Smooth muscle cell (in vitro differentiated cells): ENCODE measurements around the gene PXT1. TPM values are rescaled to one million over a fixed set of nuclear protein-coding genes. Genes with fewer than 3 reads are reported as not detected.

ENCODE experiments used
- DNase-seq: peaks from one replicate; lab custom pipeline; 2025; ENCODE audit not compliant: unreplicated experiment; lab: John Stamatoyannopoulos, UW
- H2AFZ ChIP-seq: fragments of 200-600 bp; sonication (generic); 2 replicates; pipeline ENCODE4 v1.6.0; 2016; ENCODE audit warnings: antibody characterized with exemption, low read depth, mild to moderate bottlenecking
- H3F3A ChIP-seq: fragments of 200-600 bp; sonication (generic); 2 replicates; pipeline ENCODE4 v1.6.0; 2017; ENCODE audit warnings: antibody characterized with exemption, low read depth
- H3K27ac ChIP-seq: fragments of 200-600 bp; sonication (generic); 2 replicates; pipeline ENCODE4 v1.5.1; 2016; ENCODE audit warnings: low read depth, mild to moderate bottlenecking
- H3K27me3 ChIP-seq: fragments of 200-600 bp; sonication (generic); 2 replicates; pipeline ENCODE4 v1.6.1; 2016; ENCODE audit warnings: low read depth, mild to moderate bottlenecking
- H3K36me3 ChIP-seq: fragments of 200-600 bp; sonication (generic); 2 replicates; pipeline ENCODE4 v1.5.1; 2016; ENCODE audit warnings: low read depth
- H3K4me1 ChIP-seq: fragments of 200-600 bp; sonication (generic); 2 replicates; pipeline ENCODE4 v1.5.1; 2016; ENCODE audit warnings: low read depth
- H3K4me2 ChIP-seq: fragments of 200-600 bp; sonication (generic); 2 replicates; pipeline ENCODE4 v1.6.0; 2016; ENCODE audit warnings: mild to moderate bottlenecking
- H3K4me3 ChIP-seq: fragments of 200-600 bp; sonication (generic); 2 replicates; pipeline ENCODE4 v1.5.1; 2016; ENCODE audit warnings: mild to moderate bottlenecking
- H3K79me2 ChIP-seq: fragments of 200-600 bp; sonication (generic); 2 replicates; pipeline ENCODE4 v1.6.0; 2016; ENCODE audit warnings: low read depth, mild to moderate bottlenecking
- H3K9ac ChIP-seq: fragments of 200-600 bp; sonication (generic); 2 replicates; pipeline ENCODE4 v1.6.0; 2016; ENCODE audit warnings: low read depth
- H3K9me3 ChIP-seq: fragments of 200-600 bp; sonication (generic); replicated peaks from 2 replicates; pipeline ENCODE4 v1.5.1; 2016; ENCODE audit warnings: low read depth
- H4K20me1 ChIP-seq: fragments of 200-600 bp; sonication (generic); 2 replicates; pipeline ENCODE4 v1.6.0; 2016; ENCODE audit warnings: low read depth
- CTCF ChIP-seq: fragments of 200-600 bp; sonication (generic); IDR thresholded peaks from 2 replicates; pipeline ENCODE4 v1.5.1; 2017; ENCODE audit warnings: borderline replicate concordance, mild to moderate bottlenecking, antibody characterized with exemption; ENCODE audit not compliant: insufficient read depth, poor library complexity, severe bottlenecking
- WGBS: methylation state at CpG from one replicate; pipeline ENCODE4 v1.1.7; 2016; ENCODE audit warnings: low lambda C conversion rate; 5-methylcytosine and 5-hydroxymethylcytosine counted together
- polyA plus RNA-seq: library from polyadenylated mRNA; unstranded; fragments of >200 nt; fragmentation: Nextera tagmentation; extraction: Ambion mirVana; gene quantifications from 2 replicates; pipeline ENCODE4 v1.2.1, GENCODE V29; 2016
- total RNA-seq: library from RNA; depleted of rRNA; stranded (reverse); fragments of >200 nt; gene quantifications from 2 replicates; pipeline ENCODE4 v1.2.3, GENCODE V29; 2014

The PXT1 gene
- total and polyA plus RNA-seq, 2 experiments from 2014 or later = not detected

DNA sequence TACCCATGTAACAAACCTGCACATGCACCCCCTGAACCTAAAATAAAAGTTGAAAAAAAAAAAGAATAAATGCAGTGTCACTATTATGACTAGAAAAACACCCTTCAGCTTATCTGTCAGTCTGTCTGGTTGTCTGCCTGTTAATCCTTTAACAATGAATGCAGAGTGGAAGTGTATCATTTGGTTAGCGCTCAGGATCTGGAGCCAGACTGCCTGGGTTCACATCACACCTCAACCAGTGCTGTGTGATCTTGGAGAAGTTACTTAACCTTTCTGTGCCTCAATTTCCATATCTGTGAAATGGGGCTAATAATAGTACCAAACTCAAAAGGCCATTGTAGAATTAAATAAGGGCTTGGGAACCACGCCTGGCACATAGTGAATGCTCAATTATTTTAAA lies 72.0 kb downstream of the PXT1 start:
- H3K9me3 ChIP-seq = no peaks in the 10 kb centered on the region
- no peak overlapping the region for H3K4me2 ChIP-seq
- no peak overlapping the region for H3K4me3 ChIP-seq
- no peaks in the 10 kb centered on the region for H3K79me2 ChIP-seq
- no peaks in the 10 kb centered on the region for H4K20me1 ChIP-seq
- H3K4me1 ChIP-seq = peaks cover 5% of the 10 kb centered on the region
- WGBS = 97% methylated on average over 2 of the region's 2 CpGs
- H3F3A ChIP-seq = peaks cover 4% of the 10 kb centered on the region
- DNase-seq = no peak
- H3K27ac ChIP-seq = no peak overlapping the region
- H2AFZ ChIP-seq = no peak overlapping the region
- no peak overlapping the region for H3K9ac ChIP-seq
- no peak for TF ChIP-seq CTCF
- no peaks in the 10 kb centered on the region for H3K36me3 ChIP-seq
- H3K27me3 ChIP-seq = no peaks in the 10 kb centered on the region

GRCh38 chr6:36368921-36369865 lies 73.5 kb downstream of the PXT1 start:
- H3K4me1 ChIP-seq = peaks cover 8% of the 10 kb centered on the region
- H3K9ac ChIP-seq = no peak overlapping the region
- no peaks in the 10 kb centered on the region for H3K36me3 ChIP-seq
- peak overlapping the region; percentile 24 for H3K27ac ChIP-seq
- TF ChIP-seq CTCF = no peak
- H3F3A ChIP-seq = peaks cover 9% of the 10 kb centered on the region
- H4K20me1 ChIP-seq = no peaks in the 10 kb centered on the region
- no peak overlapping the region for H3K4me3 ChIP-seq
- H3K9me3 ChIP-seq = no peaks in the 10 kb centered on the region
- H3K79me2 ChIP-seq = no peaks in the 10 kb centered on the region
- H2AFZ ChIP-seq = no peak overlapping the region
- peak overlapping the region; percentile 29 for H3K4me2 ChIP-seq
- DNase-seq = no peak
- WGBS = 71% methylated on average over 14 of the region's 14 CpGs
- H3K27me3 ChIP-seq = no peaks in the 10 kb centered on the region

- no peak for TF ChIP-seq CTCF
- Histone ChIP-seq H3K4me1 (peaks cover 8% of the 10 kb centered on the region), H3K36me3 (no peaks in the 10 kb centered on the region), H3K9me3 (no peaks in the 10 kb centered on the region), H3K4me2 (no peak overlapping the region), H3K27ac (no peak overlapping the region), H3K9ac (no peak overlapping the region), H3K27me3 (no peaks in the 10 kb centered on the region), H3K4me3 (no peak overlapping the region), H3K79me2 (no peaks in the 10 kb centered on the region), H2AFZ (no peak overlapping the region), H3F3A (peaks cover 9% of the 10 kb centered on the region), H4K20me1 (no peaks in the 10 kb centered on the region)
- WGBS = 78% methylated on average over 1 of the region's 1 CpG
- DNase-seq = no peak
These were observed 74.2 kb downstream of the PXT1 start for GRCh38 chr6:36368421-36368820.

- Histone ChIP-seq H3K27ac (no peak overlapping the region), H3K9me3 (no peaks in the 10 kb centered on the region), H4K20me1 (no peaks in the 10 kb centered on the region), H3K79me2 (no peaks in the 10 kb centered on the region), H3K4me1 (peaks cover 8% of the 10 kb centered on the region), H3K27me3 (no peaks in the 10 kb centered on the region), H2AFZ (no peak overlapping the region), H3K9ac (no peak overlapping the region), H3F3A (peaks cover 9% of the 10 kb centered on the region), H3K36me3 (no peaks in the 10 kb centered on the region), H3K4me2 (no peak overlapping the region), H3K4me3 (no peak overlapping the region)
- WGBS = 91% methylated on average over 3 of the region's 3 CpGs
- no peak for TF ChIP-seq CTCF
- no peak for DNase-seq
These were observed 74.9 kb downstream of the PXT1 start for GRCh38 chr6:36367743-36368142.
